Vagina (tissue), 2 donors: ENCODE results near the gene ZNF20. TPM values are rescaled to one million over a fixed set of nuclear protein-coding genes. Genes with fewer than 3 reads are reported as not detected.

ENCODE experiments used
- DNase-seq, 2 donors: peaks; one replicate each; pipeline ENCODE4 v3.0.0-alpha.2; 2017; ENCODE audit errors: extremely low spot score in 2 of 2
- H3K27ac ChIP-seq: fragments of 200-600 bp; sonication (generic); one replicate; pipeline ENCODE4 v1.5.1; 2019
- H3K27me3 ChIP-seq: fragments of 200-600 bp; sonication (generic); one replicate; pipeline ENCODE4 v1.5.1; 2019
- H3K36me3 ChIP-seq, 2 donors: fragments of 200-600 bp; sonication (generic); one replicate each; pipeline ENCODE4 v1.5.1; 2017 to 2019
- H3K4me1 ChIP-seq: fragments of 200-600 bp; sonication (generic); one replicate; pipeline ENCODE4 v1.5.1; 2019
- H3K4me3 ChIP-seq, 2 donors: fragments of 200-600 bp; sonication (generic); 1 replicate in 1 of 2; 2 replicates in 1 of 2; pipeline ENCODE4 v1.5.1; 2016 to 2019
- H3K9me3 ChIP-seq: fragments of 200-600 bp; sonication (generic); one replicate; pipeline ENCODE4 v1.5.1; 2019
- POLR2A ChIP-seq, 2 donors: fragments of 450-650 bp; IDR thresholded peaks; one replicate each; pipeline ENCODE4 v1.6.1; 2017; ENCODE audit warnings: antibody characterized with exemption in 2 of 2, mild to moderate bottlenecking in 2 of 2, moderate library complexity in 2 of 2
- POLR2AphosphoS5 ChIP-seq, 2 donors: sonication (generic); formaldehyde crosslinking; IDR thresholded peaks; one replicate each; pipeline ENCODE4 v1.9.0; 2017; ENCODE audit warnings: antibody characterized with exemption in 2 of 2, mild to moderate bottlenecking in 2 of 2, low read depth in 1 of 2; ENCODE audit not compliant: insufficient read depth in 1 of 2
- intact Hi-C: fragments of 100-400 bp; cut with DNase I; formaldehyde crosslinking; loops from one replicate; pipeline ENCODE4 v1.15.1; 2023
- total RNA-seq: library from RNA; depleted of rRNA; stranded (reverse); fragments of >200 nt; gene quantifications from one replicate; pipeline ENCODE4 v1.2.3, GENCODE V29; 2016
- TF ChIP-seq, protein P1 (sequence below), 3 experiments: fragments of 450-650 bp in 2 of 3; fragments of 200-600 bp in 1 of 3; sonication (generic) in 1 of 3; IDR thresholded peaks; one replicate each; pipeline ENCODE4 v1.5.1; 2017 to 2019; ENCODE audit warnings: antibody characterized with exemption in 3 of 3, mild to moderate bottlenecking in 2 of 3, moderate library complexity in 2 of 3

The ZNF20 gene
- 1.5 TPM for total RNA-seq

DNA sequence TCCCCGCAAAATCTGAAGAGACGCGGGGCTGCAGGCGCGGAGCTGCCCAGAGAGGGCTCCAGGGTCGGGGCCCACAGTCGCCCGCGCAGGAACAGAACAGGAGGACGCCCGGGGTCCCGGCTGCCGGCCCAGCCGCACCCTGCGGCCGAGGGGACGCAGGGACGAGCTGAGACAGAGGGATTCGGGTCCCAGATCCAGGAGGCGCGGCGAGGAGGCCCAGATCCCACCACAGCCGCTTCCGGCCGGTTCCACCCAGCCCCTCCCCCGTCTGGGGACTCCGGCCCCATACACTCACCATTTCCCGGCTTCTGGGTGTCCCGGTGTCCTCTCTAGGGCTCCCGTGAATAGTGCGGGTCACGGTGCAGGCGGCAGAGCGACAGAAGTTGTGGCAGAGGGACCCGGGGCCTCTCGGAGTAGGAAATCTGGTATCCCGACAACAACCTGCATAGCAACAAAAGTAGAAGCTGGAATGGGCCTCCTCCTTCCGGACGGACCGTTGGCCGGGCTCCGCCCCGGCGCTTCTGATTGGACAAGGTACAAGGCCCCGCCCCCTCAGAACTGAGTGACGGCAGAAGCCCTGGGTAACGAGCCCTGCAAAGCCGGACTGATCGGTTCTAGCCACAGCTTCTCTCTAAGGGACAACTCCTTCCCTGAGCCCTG is at the start of gene ZNF20:
Gene ZNF20 (minus strand): TSS at position 466 of the 660 bp plus-strand sequence. CDS start 168 bp downstream, at position 298.
- peak within 1 kb of the TSS; percentile 66 for H3K27ac ChIP-seq
- H3K36me3 ChIP-seq, result peaks cover 0 to 20% of the 10 kb centered on the region in 2 donors
- peaks cover 19% of the 10 kb centered on the region for H3K4me1 ChIP-seq
- DNase-seq, result peak in 1 of 2 donors; percentile 97
- H3K27me3 ChIP-seq, result no peaks in the 10 kb centered on the region
- peak within 1 kb of the TSS; percentile 78 to 99 for H3K4me3 ChIP-seq
- intact Hi-C loops, result loop anchor here (5.0 to 10.0 kb wide), 2 partner anchors 78 to 175 kb away; partner anchors contain the start of genes ZNF763 and ZNF844
- H3K9me3 ChIP-seq, result no peaks in the 10 kb centered on the region
- TF ChIP-seq POLR2A (IDR thresholded peaks at IDR 0.05), result no peak
- peak; percentile 76 to 83 for TF ChIP-seq POLR2AphosphoS5 (IDR thresholded peaks at IDR 0.05; ENCODE audit: insufficient read depth in 1 of 2, low read depth in 1 of 2)

DNA sequence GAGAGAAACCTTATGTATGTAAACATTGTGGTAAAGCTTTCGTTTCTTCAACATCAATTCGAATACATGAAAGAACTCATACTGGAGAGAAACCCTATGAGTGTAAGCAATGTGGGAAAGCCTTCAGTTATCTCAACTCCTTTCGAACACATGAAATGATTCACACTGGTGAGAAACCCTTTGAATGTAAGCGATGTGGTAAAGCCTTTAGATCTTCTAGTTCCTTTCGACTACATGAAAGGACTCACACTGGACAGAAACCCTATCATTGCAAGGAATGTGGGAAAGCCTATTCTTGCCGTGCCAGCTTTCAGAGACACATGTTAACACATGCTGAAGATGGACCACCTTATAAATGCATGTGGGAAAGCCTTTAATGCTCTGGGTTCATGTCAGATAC is 47.5 kb upstream of the ZNF20 start:
- Histone ChIP-seq H3K9me3 (peaks cover 51% of the 10 kb centered on the region), H3K4me1 (no peaks in the 10 kb centered on the region), H3K27me3 (no peaks in the 10 kb centered on the region), H3K4me3 (no peak overlapping the region), H3K36me3 (peaks cover 10 to 75% of the 10 kb centered on the region in 2 donors), H3K27ac (no peak overlapping the region)
- intact Hi-C loops, result no loop called here
- TF ChIP-seq, protein P1, sequence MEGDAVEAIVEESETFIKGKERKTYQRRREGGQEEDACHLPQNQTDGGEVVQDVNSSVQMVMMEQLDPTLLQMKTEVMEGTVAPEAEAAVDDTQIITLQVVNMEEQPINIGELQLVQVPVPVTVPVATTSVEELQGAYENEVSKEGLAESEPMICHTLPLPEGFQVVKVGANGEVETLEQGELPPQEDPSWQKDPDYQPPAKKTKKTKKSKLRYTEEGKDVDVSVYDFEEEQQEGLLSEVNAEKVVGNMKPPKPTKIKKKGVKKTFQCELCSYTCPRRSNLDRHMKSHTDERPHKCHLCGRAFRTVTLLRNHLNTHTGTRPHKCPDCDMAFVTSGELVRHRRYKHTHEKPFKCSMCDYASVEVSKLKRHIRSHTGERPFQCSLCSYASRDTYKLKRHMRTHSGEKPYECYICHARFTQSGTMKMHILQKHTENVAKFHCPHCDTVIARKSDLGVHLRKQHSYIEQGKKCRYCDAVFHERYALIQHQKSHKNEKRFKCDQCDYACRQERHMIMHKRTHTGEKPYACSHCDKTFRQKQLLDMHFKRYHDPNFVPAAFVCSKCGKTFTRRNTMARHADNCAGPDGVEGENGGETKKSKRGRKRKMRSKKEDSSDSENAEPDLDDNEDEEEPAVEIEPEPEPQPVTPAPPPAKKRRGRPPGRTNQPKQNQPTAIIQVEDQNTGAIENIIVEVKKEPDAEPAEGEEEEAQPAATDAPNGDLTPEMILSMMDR (IDR thresholded peaks at IDR 0.05), result no peak
- TF ChIP-seq POLR2AphosphoS5 (IDR thresholded peaks at IDR 0.05; ENCODE audit: insufficient read depth in 1 of 2, low read depth in 1 of 2), result no peak
- no peak for TF ChIP-seq POLR2A (IDR thresholded peaks at IDR 0.05)
- no peak for DNase-seq

DNA sequence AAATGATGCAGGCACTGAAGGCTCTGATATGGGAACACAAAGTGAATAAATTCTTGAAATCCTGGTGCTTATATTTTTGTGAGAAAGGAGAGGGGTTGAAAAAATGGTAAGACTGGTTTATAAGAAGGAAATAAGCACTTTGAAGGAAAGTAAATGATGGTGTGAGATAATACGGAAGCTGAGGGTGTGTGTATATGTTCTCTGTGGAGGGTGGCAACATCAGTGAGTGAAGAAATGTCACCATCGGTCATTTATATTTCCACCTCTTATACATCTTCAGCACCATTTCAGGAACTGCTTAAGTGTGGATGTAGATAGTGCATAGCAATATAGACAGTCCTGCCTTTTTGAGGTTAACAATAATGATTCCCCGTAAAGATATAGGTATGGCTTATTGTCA is 40.2 kb upstream of the ZNF20 start:
- Histone ChIP-seq H3K4me3 (no peak overlapping the region), H3K9me3 (peaks cover 15% of the 10 kb centered on the region)

DNA sequence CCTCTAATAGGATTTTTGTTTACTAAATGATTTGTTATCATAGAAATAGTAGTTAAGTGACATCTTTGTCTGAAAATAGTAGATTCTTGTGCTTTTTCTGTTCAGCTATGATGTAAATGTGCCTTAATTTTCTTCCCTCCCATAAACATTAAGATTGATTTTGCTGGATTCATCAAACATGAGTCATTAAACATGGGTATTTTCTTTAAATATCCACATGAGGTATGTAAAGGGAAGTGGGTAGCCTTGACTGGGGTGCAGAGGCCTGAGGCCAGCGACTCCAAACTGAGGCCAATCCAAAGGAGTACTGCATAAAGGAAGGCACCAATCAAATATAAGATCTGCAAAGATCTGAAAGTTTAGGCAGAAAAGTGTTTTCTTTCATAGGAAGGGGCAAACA is 26.5 kb upstream of the ZNF20 start:
- Histone ChIP-seq H3K4me1 (peaks cover 30% of the 10 kb centered on the region), H3K36me3 (peaks cover 0 to 21% of the 10 kb centered on the region in 2 donors), H3K4me3 (no peak overlapping the region), H3K27me3 (no peaks in the 10 kb centered on the region), H3K27ac (no peak overlapping the region), H3K9me3 (no peaks in the 10 kb centered on the region)
- TF ChIP-seq POLR2AphosphoS5 (IDR thresholded peaks at IDR 0.05; ENCODE audit: insufficient read depth in 1 of 2, low read depth in 1 of 2) (no peak), POLR2A (IDR thresholded peaks at IDR 0.05) (no peak)
- TF ChIP-seq, protein P1 (IDR thresholded peaks at IDR 0.05), result no peak
- intact Hi-C loops, result no loop called here
- no peak for DNase-seq

More for the DNA sequence above, 40.2 kb upstream of the ZNF20 start:
- Histone ChIP-seq H3K36me3 (peaks cover 0 to 18% of the 10 kb centered on the region in 2 donors), H3K27me3 (no peaks in the 10 kb centered on the region), H3K4me1 (no peaks in the 10 kb centered on the region), H3K27ac (no peak overlapping the region)
- no peak for DNase-seq
- intact Hi-C loops, result no loop called here
- TF ChIP-seq, protein P1 (IDR thresholded peaks at IDR 0.05), result no peak
- TF ChIP-seq POLR2A (IDR thresholded peaks at IDR 0.05) (no peak), POLR2AphosphoS5 (IDR thresholded peaks at IDR 0.05; ENCODE audit: insufficient read depth in 1 of 2, low read depth in 1 of 2) (no peak)

DNA sequence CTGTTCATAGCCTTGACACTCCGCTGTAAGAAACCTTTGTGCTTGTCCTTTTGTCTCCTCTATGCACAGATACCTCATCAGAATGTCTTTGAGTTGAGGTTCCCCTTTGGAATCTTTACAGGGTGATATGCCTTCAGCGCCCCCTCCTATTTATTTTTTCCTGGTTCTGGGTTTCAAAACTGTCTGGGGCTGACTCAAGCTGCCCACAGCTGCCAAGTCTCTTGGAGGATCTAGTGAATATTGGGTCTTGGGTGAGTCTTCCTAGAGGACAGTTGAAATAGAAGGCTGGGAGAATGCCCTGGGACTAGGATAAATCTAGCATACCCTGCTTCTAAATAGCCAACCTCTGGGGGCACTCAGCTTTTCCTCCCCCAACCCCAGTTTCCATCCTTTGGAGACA is 23.7 kb upstream of the ZNF20 start:
- Histone ChIP-seq H3K27ac (peak overlapping the region; percentile 91), H3K36me3 (peaks cover 0 to under 1% of the 10 kb centered on the region in 2 donors), H3K4me3 (peak overlapping the region; percentile 80 to 97), H3K9me3 (no peaks in the 10 kb centered on the region), H3K4me1 (peaks cover 30% of the 10 kb centered on the region), H3K27me3 (no peaks in the 10 kb centered on the region)
- DNase-seq, result no peak
- TF ChIP-seq POLR2A (IDR thresholded peaks at IDR 0.05) (no peak), POLR2AphosphoS5 (IDR thresholded peaks at IDR 0.05; ENCODE audit: insufficient read depth in 1 of 2, low read depth in 1 of 2) (no peak)
- TF ChIP-seq, protein P1 (IDR thresholded peaks at IDR 0.05), result no peak
- intact Hi-C loops, result no loop called here
